OCI-M2 (cell line): ENCODE results near the gene PHOX2B.
"Not testable (repeated sequence)": the region's sequence is repeated elsewhere in the genome, so short reads cannot be mapped to it uniquely, and the experiment has no call there.

Source experiments
- DNase-seq: peaks from one replicate; lab custom pipeline; 2025; ENCODE audit not compliant: unreplicated experiment; lab: John Stamatoyannopoulos, UW

PHOX2B gene

DNA sequence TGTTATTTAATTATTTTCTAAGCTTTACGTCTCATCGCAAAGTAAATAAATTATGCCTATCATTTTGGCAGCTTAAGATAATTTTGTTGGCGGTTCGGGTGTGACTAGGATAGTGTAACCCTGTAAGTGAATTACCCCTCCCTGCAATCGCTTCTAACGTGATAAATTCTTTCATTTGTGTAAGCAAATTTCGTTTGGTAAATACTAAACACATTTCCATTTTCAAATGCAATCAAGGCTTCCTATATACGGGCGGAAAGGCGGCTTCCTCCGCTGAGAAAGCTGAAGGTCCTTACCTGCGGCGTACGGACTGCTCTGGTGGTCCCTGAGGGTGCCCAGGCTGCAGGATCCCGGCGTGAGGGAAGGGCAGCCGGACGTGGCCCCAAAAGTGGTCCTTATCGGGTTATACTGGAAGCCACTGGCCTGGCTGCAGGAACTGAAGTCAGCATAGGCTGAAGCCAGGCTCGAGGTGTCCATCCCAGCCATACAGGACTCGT is 403 bp downstream of the PHOX2B start:
- DNase-seq = no peak

DNA sequence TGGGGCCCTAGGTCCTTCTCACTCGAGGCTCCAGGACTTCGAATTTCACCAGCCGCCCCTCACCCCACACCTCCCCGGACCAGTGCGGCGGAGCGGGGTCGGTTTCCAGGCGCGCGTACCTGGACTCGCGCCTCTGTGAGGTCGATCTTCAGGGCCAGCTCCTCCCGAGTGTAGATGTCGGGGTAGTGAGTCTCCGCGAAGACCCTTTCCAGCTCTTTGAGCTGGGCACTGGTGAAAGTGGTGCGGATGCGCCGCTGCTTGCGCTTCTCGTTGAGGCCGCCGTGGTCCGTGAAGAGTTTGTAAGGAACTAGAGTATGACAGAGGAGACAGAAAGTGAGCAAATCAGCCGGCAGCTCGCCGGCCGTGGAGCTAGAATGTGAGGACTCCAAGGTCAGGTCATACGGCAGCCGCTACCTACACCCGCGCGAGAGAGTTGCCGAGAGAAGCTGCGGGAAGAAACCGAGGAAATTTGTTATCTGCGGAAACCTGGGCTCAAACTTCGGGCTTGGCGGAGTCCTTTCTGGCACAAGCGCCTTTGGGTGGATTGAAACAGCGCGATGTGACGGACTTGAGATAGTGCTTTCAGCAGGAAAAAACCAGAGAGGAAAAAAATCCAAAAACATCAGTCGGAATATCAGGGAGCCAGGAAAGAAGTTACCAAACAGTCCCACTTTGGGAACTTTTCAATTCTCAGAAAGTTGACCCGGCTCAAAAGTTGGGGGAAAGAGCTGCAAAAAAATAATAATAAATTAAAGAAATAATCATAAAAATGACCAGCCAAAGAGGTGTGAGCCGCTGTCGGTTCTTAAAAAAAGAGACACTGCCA is 1.1 kb downstream of the PHOX2B start:
- DNase-seq = no peak

DNA sequence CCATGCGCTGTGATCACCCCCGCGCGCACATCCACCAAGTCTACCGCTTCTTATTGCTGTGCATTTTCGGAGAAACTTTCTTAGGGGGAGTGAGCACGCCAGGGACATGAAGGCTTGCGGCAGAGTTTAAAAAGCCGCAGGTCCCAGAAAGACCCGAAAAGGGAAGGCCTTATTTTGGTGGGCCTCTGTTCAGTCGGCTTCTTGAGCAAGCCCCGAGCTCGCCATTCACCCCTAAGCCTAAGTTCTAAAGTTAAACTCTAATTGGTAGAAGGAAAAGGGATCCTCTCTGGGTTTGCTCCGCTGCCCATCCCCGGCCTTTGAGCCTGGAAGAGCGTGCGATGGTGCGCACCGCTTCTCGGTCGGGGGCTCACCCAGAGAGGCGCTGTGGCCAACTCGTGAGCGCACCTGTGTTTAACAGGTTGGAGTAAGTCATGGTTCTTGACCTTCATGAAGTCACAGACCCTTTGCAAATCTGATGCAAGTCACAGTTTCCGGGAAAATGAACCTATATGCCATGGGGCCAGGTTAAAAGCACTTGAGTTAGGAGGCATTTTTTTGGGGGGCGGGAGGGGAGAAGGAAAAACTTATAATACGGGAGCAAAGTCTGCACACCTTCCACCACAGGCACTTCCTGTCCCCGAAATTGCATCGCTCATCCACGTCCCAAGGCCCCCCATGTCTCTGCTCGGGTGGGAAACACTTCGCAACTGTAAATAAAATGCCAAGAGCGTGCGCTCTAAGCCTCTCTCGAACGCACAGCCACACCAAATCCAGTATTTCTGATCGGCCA is 1.9 kb downstream of the PHOX2B start:
- DNase-seq = no peak

DNA sequence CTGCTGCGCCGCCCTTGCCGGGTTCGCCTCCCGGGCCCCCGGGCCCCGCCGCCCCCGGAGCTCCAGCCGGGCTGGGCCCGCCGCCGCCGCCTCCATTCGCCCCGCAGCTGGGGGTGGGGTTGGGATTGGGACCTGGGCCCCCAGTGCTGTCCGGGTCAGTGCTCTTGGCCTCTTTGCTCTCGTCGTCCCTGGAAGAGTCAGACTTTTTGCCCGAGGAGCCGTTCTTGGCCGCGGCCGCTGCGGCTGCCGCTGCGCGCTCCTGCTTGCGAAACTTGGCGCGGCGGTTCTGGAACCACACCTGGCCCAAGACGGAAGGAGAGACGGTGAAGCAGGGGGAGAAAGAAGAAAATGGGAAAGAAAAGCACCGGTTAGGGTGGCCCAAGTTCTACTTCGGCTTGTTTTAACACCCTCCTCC is 2.5 kb downstream of the PHOX2B start:
- DNase-seq = no peak

DNA sequence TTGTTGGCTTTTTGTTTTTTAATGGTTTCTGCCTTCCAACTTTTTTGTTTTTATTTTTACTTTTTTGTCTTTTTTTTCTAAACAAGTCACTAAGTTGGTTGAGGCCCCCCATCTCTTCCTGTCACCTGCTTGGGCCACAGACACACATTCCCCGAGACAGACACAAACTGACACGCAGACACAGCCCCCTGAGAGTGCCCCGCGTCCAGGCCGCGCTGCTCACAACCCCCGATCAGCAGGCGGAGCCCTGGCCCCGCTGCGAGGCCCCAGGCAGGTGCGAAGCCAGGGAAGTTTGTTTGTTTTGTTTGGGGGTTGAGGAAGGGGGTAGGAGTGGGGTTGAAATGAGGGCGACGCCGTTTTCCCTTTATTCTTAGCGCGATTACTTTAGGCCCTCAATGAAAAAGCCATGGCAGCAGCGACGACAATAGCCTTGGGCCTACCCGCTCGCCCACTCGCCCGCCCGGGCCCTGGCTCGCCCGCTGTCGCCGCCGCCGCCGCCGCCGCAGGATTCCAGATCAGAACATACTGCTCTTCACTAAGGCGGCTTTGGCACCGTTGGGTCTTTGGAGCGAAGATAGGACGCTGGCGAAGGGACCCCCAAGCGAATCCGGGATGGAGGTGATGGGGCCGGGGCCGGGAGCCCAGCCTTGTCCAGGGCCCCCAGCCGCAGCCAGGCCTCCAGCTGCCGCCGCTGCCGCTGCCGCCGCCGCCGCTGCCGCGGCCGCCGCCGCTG is 3.1 kb downstream of the PHOX2B start:
- no peak for DNase-seq

DNA sequence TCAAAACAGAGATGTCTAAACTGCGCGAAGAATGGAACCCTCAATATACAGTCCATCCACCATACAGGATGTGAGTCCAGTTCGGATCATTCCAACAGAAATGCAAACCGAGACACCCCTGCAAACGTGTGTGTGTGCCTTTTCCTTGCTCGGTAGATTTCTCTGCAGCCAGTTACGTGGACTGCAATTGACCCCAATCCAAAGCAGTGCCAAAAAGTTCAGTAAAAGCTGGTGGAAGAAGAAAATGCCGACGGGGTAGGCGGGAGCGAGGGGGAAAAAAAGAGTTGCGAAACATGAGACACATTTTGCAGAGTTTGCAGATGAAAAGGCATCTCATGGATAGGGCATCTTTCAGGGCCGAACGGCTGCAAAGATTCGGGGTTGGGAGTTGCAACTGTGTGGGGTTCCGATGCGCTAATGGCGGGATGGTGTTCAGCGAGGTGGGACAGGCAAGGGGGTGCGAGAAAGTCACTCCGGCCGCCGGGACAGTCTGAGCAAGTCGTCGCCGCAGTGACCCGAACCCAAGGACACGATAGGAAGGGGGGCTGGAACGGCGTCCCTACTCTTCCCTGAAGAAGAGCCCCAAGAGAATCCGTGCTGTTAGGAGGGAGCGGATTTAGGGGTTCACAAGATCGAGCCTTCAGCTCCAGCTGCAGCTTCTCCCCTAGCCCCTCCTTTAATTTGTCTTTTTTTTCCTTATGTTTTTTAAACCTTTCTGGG is 3.8 kb downstream of the PHOX2B start:
- DNase-seq = no peak

DNA sequence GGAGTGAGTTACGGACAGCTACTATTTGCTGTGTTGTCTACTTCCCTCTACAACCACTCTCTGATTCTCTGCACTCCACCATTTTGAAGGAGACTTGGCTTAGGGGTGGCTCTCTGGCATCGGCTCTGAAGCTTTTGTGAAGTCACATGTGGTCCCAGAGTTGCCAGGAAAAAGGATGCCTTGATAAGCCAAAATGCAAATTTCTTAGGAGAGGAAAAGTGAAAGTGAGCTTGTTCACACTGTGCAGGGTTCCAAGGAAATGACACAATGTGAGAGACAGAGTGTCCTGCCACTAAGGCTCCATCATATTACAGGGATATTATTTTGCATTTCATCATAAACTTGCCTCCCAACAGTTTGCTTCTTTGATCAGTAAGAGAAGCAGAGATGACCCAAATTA is 7.2 kb downstream of the PHOX2B start:
- DNase-seq = no peak

DNA sequence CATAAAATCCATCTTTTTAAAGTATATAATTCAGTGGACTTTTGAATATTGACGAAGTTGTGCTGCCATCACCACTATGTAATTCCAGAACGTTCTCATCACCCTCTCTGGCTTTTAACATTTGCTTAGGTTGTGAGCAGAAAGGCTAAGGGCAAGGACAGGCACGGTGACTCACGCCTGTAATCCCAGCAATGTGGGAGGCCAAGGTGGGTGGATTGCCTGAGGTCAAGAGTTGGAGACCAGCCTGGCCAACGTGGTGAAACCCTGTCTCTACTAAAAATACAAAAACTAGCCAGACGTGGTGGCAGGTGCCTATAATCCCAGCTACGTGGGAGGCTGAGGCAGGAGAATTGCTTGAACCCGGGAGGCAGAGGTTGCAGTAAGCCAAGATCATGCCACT is 11.0 kb downstream of the PHOX2B start:
- DNase-seq = not testable (repeated sequence)

DNA sequence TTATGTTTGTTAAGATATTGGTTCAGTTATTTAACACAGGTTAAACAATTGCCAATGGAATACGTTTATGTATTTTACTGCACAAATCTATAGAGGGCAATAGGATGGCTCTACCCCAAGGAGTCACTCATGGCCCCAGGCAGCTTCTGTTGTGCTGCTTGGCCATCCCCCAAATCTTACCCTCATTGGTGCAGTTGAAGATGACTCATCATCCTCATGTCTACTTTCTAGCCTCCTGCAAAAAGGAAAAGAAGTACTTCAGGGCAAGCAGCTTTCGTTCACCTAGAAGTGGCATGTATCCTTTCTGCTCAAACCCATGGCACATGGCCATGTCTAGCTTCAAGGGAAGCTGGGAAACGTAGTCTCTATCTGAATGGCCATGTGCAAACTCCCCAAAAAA is 14.2 kb downstream of the PHOX2B start:
- DNase-seq = no peak

DNA sequence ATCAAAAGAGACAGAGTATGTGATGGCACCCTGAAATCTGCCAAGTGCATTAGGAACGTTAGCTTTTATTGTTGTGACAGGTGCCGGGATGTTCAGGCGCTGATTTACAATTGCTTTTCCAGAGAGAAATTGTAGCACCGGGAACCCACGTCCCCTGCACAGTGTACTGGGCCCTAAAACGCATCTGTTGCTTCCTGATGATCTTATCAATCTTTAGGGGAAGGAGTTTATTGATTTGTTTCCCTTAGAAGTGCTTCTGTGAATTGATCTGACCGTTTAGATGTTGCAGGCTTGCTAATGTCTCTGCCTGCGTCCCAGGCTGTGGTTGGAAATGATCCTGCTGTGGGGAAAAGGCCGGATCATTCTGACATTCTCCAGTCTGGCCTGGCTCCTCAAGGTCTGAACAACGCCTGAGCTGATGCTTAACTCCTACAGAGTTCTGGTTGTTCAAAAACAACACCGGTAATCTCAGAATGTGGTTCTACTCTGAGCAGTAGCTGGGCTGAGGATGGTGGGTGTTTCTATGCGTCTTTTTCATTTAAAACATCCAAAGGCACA is 16.9 kb downstream of the PHOX2B start:
- DNase-seq = no peak

DNA sequence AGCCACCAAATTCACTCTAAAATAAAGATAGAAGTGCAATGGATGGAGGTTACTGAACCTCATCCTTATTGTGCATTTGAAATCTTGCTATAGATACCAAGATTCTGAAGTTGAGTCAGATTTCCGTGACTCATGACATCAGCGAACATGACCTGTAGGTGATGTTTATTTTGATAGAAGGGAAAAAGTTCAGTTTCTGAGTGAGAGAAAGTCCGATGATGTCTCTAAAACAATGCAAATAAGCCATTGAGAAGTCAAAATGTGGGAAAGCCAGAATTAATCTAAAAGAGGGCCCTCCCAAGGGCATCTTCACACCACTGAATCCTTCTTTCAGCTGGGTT is 20.0 kb downstream of the PHOX2B start:
- DNase-seq = no peak

DNA sequence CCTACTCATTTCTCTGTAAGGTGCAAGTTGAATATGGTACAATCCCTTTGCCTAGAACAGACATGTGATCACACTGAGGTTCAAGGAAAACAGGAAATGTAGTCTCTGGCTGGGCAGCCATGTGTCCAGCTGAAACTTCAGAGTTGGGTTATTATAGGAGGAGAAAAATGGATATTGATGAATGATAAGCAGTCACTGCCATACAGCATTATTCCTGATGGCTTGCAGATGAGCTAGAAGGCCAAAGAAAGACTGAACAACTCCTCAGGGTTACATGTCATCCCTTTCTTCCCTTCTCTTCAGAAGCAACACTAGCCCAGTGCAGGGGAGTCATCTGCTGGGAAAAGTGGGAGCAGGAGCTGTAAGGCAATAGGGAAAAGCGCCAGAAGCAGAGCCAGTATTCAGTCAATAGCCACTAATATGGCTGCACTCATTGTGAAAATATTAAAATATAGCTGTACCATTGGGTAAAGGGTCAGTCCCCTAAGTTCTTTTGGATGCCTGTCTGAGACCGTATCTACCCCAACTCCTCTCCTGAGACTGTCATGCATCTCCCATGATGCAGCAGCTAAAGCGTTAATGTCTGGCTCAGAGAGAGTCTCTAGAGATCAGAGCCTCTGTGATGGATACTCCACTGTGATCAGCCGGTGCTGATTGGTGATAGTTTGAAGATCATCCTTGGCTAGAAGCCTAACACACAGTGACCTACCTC is 20.5 kb downstream of the PHOX2B start:
- DNase-seq = no peak

DNA sequence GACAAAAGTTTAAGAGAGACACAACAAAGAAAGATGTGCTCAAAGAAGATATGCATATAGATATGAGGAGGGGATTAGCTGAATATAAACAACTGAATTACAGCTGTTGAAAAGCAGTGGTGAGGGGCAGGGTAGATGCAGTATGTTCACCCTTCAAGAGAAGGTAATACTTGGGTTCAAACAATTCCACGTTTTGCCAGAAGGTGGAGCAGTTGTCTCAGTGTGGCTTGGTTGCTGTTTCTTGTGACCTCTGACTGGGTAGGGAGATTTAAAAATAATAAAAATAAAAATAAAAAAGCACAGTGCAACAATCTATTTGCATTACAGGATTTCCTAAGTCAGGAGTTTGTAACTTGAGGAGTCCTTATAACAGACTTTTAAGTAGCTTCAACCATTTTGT is 23.3 kb downstream of the PHOX2B start:
- no peak for DNase-seq

DNA sequence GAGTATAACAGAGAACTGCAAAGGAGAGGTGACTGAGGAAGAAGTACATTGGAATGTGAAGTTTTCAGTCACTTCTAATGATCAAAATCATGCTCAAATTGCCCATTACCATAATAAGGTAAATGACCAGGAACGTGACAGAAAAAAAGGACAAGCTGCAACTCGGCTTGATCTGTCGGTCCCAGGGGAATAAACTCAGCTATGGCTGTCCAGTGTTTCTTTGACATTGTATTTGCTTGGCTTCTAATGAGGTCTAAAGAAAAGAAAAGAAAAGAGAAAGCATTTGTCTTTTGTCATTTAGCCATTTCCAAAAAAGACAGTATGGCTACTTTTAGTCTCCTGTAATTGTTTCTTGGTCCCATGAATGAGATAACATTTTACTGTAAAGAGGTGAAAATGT is 25.2 kb downstream of the PHOX2B start:
- no peak for DNase-seq

DNA sequence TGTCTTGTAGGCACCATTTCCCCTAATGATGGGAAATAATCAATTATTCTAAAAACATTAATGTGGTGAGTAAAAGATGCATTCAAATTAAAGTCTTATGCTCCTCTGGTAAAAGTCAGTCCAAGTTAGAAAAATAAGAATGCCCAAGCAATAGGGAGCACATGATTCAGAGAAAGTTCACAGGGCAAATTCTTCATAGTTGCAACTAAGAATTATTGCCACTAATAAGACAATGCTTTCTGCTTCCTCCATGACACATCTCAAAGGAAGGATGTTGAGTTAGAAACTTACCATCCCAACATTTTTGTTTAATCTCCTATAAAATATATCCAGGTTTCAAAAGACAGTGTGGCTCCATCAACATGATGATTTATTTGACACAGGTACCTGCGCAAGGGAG is 26.3 kb downstream of the PHOX2B start:
- no peak for DNase-seq

DNA sequence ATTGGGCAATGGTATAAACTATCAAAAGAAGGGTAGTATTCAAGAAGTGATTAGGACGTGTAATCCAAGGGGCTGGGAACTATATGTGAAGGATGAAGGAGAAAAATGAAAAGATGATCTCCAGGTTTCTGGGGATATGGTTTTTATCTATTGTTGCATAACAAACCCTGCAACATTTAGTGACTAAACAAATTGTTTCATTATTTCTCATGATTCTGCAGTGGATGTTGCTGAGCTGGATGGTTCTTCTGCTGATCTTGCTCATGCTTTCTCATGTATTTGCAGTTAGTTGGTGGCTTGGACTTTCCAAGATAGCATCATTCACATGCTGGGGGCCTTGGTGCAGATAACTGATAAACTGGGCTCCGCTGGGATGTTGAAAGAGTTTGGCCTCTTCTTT is 29.1 kb downstream of the PHOX2B start:
- DNase-seq = no peak

DNA sequence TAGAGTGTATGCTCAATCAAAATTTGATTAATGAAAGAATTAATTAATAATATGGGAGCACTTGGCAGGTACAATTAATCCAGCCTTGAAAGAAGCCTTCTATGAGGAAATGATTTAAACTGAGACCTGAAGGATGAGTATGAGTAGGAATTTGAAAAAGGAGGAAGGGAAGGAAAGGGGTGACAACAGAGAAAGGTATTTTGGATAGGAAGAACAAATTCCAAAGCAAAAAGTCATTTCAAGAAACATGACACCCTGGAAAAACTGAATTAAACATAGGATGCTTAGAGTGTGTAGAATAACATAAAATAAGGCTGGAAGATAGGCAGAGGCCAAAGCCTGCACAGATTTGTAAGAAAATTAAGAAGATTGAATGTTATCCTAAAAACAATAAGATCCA is 29.6 kb downstream of the PHOX2B start:
- no peak for DNase-seq

DNA sequence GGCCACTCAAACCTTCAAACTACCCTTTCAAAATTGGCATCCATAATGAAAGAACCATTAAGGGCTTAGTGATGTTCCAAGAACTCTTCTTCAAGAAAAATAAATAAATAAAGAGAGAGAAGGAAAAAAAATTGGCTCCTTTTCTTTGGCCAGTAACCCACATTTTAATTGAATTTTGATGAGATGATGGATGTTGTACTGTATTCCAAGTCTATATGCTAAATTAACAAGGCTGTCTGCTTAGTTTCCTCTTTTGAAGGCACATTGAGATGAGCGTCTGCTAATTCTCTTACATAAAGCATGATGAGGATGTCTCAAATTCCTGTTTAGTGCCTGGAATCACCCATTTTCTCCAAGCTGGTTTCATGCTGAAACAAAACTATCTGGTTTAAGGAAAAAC is 33.4 kb downstream of the PHOX2B start:
- DNase-seq = no peak

DNA sequence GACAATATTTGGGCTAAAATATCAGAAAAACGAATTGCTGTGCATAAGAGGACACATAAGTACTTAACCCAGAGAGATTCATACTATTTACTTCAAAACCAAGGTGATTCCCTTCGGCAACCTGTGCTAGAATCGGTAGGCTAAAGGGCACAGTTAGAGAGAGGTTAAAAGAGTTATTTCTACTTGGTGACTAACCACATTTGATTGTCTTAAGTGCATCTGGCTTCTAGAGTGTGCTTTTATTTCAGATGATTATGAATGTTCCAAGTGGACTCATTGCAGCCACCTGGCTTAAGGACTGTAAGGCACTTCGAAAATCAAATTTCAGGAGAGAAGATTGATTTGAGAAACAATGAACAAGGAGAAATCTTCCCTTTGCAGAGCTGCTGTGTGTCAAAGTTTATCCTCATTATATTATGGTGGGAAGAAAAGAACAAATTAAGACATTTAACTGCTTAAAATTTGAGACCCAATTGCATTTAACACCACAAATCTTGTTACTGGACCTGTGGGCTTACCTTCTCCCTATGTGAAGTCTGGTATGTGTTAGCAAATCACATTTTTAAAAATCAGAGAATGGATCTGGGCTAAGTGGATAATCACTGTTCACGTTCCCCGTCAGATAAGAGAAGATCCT is 34.0 kb downstream of the PHOX2B start:
- no peak for DNase-seq

DNA sequence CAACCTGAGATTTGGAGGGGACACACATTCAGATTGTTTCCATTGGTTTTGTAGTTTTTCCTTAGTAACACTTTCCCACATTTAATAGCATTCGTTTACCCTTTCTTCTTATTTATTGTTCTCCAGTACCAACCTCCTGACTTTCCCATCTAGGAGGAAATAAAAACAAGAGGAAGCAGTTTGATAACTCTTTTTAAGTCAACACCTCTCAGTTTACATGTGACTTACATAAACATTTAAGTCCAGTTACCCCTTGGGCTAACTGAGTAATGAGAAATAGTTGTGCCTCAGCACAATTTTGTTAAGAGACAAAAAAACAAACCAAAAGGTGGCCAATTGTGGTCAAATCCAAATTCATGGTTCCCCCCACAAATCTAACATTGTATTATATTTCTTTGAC is 34.8 kb downstream of the PHOX2B start:
- DNase-seq = no peak
